Breast epithelium (tissue), 3 donors: ENCODE measurements around the gene NUBP1.

ENCODE experiments used
- CTCF ChIP-seq, 3 donors: fragments of 450-650 bp; IDR thresholded peaks; one replicate each; pipeline ENCODE4 v1.5.1; 2016 to 2017; ENCODE audit warnings: antibody characterized with exemption in 3 of 3, mild to moderate bottlenecking in 3 of 3, moderate library complexity in 3 of 3
- POLR2A ChIP-seq: fragments of 450-650 bp; IDR thresholded peaks from one replicate; pipeline ENCODE4 v1.6.1; 2016; ENCODE audit warnings: antibody characterized with exemption, mild to moderate bottlenecking, moderate library complexity
- POLR2AphosphoS5 ChIP-seq, 3 donors: sonication (generic); formaldehyde crosslinking; IDR thresholded peaks; one replicate each; pipeline ENCODE4 v1.6.1; 2017; ENCODE audit warnings: antibody characterized with exemption in 3 of 3

GRCh38 chr16:10769381-10769780 is 25.7 kb downstream of the NUBP1 start:
- no peak for TF ChIP-seq CTCF (IDR thresholded peaks at IDR 0.05)
- TF ChIP-seq POLR2A: no peak
- TF ChIP-seq POLR2AphosphoS5 (IDR thresholded peaks at IDR 0.05): no peak
